Neural cell (in vitro differentiated cells): ENCODE data around the gene SOCS4. TPM values are rescaled to one million over a fixed set of nuclear protein-coding genes. Genes with fewer than 3 reads are reported as not detected.
"Not testable (repeated sequence)": the region's sequence is repeated elsewhere in the genome, so short reads cannot be mapped to it uniquely, and the experiment has no call there.

Experiments
- H2AFZ ChIP-seq: fragments of 200-600, 300-800 bp; sonication (generic), shearing (Covaris generic); 2 replicates; pipeline ENCODE4 v1.6.0; 2014; ENCODE audit warnings: low read depth, mild to moderate bottlenecking, antibody characterized with exemption, low read length, moderate library complexity
- H3F3A ChIP-seq: fragments of 200-600 bp; shearing (Covaris generic); 2 replicates; pipeline ENCODE4 v1.6.1; 2016; ENCODE audit warnings: mild to moderate bottlenecking, moderate library complexity, mixed read lengths, antibody characterized with exemption, low read length; ENCODE audit not compliant: insufficient read depth, poor library complexity, severe bottlenecking
- H3K27ac ChIP-seq: fragments of 200-600, 300-800 bp; sonication (generic), shearing (Covaris generic); 2 replicates; pipeline ENCODE4 v1.5.1; 2014; ENCODE audit warnings: mild to moderate bottlenecking, low read length, moderate library complexity
- H3K27me3 ChIP-seq: fragments of 300-800, 200-600 bp; sonication (generic), shearing (Covaris generic); 2 replicates; pipeline ENCODE4 v1.6.0; 2014; ENCODE audit warnings: mild to moderate bottlenecking, low read depth, low read length, moderate library complexity; ENCODE audit not compliant: insufficient read depth
- H3K36me3 ChIP-seq: fragments of 300-800, 200-600 bp; sonication (generic), shearing (Covaris generic); 2 replicates; pipeline ENCODE4 v1.5.1; 2014; ENCODE audit warnings: mild to moderate bottlenecking, antibody characterized with exemption, low read length, moderate library complexity; ENCODE audit not compliant: insufficient read depth
- H3K4me2 ChIP-seq: fragments of 300-800, 200-600 bp; sonication (generic), shearing (Covaris generic); 2 replicates; pipeline ENCODE4 v1.6.0; 2014; ENCODE audit warnings: mild to moderate bottlenecking, low read length
- H3K4me3 ChIP-seq: fragments of 300-800, 200-600 bp; sonication (generic), shearing (Covaris generic); 2 replicates; pipeline ENCODE4 v1.5.1; 2014; ENCODE audit warnings: mild to moderate bottlenecking, low read length, moderate library complexity
- H3K79me2 ChIP-seq: fragments of 200-600 bp; shearing (Covaris generic); replicated peaks from 2 replicates; pipeline ENCODE4 v1.6.0; 2014; ENCODE audit warnings: mild to moderate bottlenecking, low read length, moderate library complexity; ENCODE audit not compliant: insufficient read depth
- H3K9ac ChIP-seq: fragments of 300-800, 200-600 bp; sonication (generic), shearing (Covaris generic); 2 replicates; pipeline ENCODE4 v1.6.1; 2016; ENCODE audit warnings: mild to moderate bottlenecking, low read length, mixed read lengths
- H3K9me2 ChIP-seq: fragments of 200-600 bp; shearing (Covaris generic); 2 replicates; pipeline ENCODE4 v1.6.1; 2016; ENCODE audit warnings: mild to moderate bottlenecking, low read length, mixed read lengths; ENCODE audit not compliant: insufficient read depth
- H3K9me3 ChIP-seq: fragments of 200-600, 300-800 bp; sonication (generic), shearing (Covaris generic); 2 replicates; pipeline ENCODE4 v1.6.1; 2016; ENCODE audit warnings: mild to moderate bottlenecking, mixed run types, low read length, moderate library complexity, mixed read lengths
- H4K20me1 ChIP-seq: fragments of 200-600 bp; shearing (Covaris generic); 2 replicates; pipeline ENCODE4 v1.6.1; 2016; ENCODE audit warnings: mild to moderate bottlenecking, mixed run types; ENCODE audit not compliant: insufficient read depth
- CTCF ChIP-seq: fragments of 450-650 bp; IDR thresholded peaks from 2 replicates; pipeline ENCODE4 v1.5.1; 2014; ENCODE audit warnings: antibody characterized with exemption, mild to moderate bottlenecking, moderate library complexity; ENCODE audit not compliant: poor library complexity, severe bottlenecking
- EP300 ChIP-seq: fragments of 450-650 bp; conservative IDR thresholded peaks from 2 replicates; pipeline ENCODE4 v1.6.1; 2014; ENCODE audit warnings: antibody characterized with exemption, mild to moderate bottlenecking, moderate library complexity; ENCODE audit not compliant: poor library complexity, severe bottlenecking
- EZH2 ChIP-seq: fragments of 200-600, 300-800 bp; shearing (Covaris generic), sonication (generic); IDR thresholded peaks from 2 replicates; pipeline ENCODE4 v1.6.1; 2014; ENCODE audit warnings: antibody characterized with exemption, low read length, borderline replicate concordance, mild to moderate bottlenecking; ENCODE audit not compliant: insufficient read depth, poor library complexity, severe bottlenecking
- MXI1 ChIP-seq: fragments of 450-650 bp; conservative IDR thresholded peaks from 2 replicates; pipeline ENCODE4 v1.6.1; 2014; ENCODE audit warnings: antibody characterized with exemption, mild to moderate bottlenecking; ENCODE audit not compliant: poor library complexity, severe bottlenecking
- POLR2AphosphoS5 ChIP-seq: IDR thresholded peaks from 2 replicates; pipeline ENCODE4 v1.6.1; 2012
- RAD21 ChIP-seq: fragments of 450-650 bp; conservative IDR thresholded peaks from 2 replicates; pipeline ENCODE4 v1.6.1; 2014; ENCODE audit warnings: antibody characterized with exemption, mild to moderate bottlenecking, moderate library complexity
- REST ChIP-seq: IDR thresholded peaks from 2 replicates; pipeline ENCODE4 v1.6.1; 2012; ENCODE audit warnings: borderline replicate concordance
- TAF1 ChIP-seq: IDR thresholded peaks from 2 replicates; pipeline ENCODE4 v1.6.1; 2012; ENCODE audit warnings: low read depth
- polyA plus RNA-seq: library from polyadenylated mRNA; depleted of rRNA; stranded (reverse); fragments of >200 nt; gene quantifications from 2 replicates; pipeline ENCODE4 v1.2.3, GENCODE V29; 2014

SOCS4 gene
- polyA plus RNA-seq, 1 donor from 2014 or later = 27.3 TPM

DNA sequence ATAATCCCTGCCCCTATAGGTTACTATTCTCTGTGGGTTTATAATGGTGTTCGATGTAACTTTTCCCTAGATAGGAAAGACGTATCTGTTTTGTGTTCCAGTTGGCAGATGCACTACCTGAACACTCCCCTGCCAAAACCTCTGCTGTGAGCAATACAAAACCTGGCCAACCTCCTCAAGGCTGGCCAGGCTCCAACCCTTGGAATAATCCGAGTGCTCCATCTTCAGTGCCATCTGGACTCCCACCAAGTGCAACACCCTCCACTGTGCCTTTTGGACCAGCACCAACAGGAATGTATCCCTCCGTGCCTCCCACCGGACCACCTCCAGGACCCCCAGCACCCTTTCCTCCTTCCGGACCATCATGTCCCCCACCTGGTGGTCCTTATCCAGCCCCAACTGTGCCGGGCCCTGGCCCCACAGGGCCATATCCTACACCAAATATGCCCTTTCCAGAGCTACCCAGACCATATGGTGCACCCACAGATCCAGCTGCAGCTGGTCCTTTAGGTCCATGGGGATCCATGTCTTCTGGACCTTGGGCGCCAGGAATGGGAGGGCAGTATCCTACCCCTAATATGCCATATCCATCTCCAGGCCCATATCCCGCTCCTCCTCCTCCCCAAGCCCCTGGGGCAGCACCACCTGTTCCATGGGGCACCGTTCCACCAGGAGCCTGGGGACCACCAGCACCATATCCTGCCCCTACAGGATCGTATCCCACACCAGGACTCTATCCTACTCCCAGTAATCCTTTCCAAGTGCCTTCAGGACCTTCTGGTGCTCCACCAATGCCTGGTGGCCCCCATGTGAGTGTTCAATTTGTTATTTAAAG is 35.7 kb downstream of the SOCS4 start:
- Histone ChIP-seq H3K4me2 (no peak overlapping the region), H3K27me3 (no peaks in the 10 kb centered on the region), H3K9ac (no peak overlapping the region), H2AFZ (no peak overlapping the region), H3K4me3 (no peak overlapping the region), H3K27ac (no peak overlapping the region), H3K36me3 (peaks cover 10% of the 10 kb centered on the region), H3F3A (no peaks in the 10 kb centered on the region), H3K9me3 (no peaks in the 10 kb centered on the region), H4K20me1 (no peaks in the 10 kb centered on the region), H3K79me2 (peaks cover 45% of the 10 kb centered on the region), H3K9me2 (no peaks in the 10 kb centered on the region)
- TF ChIP-seq CTCF (no peak), TAF1 (no peak), POLR2AphosphoS5 (no peak), REST (no peak), EP300 (no peak)

GRCh38 chr14:55064896-55065295 is 37.9 kb downstream of the SOCS4 start:
- not testable (repeated sequence) for H3K36me3 ChIP-seq, H4K20me1 ChIP-seq, H3K4me3 ChIP-seq, H3K9me2 ChIP-seq, H3K27me3 ChIP-seq, H3F3A ChIP-seq, H3K27ac ChIP-seq, H3K9me3 ChIP-seq, H2AFZ ChIP-seq, H3K4me2 ChIP-seq, H3K9ac ChIP-seq
- H3K79me2 ChIP-seq = peaks cover 24% of the 10 kb centered on the region

- Histone ChIP-seq H3K79me2 (peaks cover 20% of the 10 kb centered on the region), H4K20me1 (no peaks in the 10 kb centered on the region), H3K4me3 (no peak overlapping the region), H3K27me3 (no peaks in the 10 kb centered on the region), H3K9ac (no peak overlapping the region), H3K4me2 (no peak overlapping the region), H3K27ac (no peak overlapping the region), H3F3A (no peaks in the 10 kb centered on the region), H3K9me3 (no peaks in the 10 kb centered on the region), H3K9me2 (no peaks in the 10 kb centered on the region), H3K36me3 (peaks cover 10% of the 10 kb centered on the region), H2AFZ (no peak overlapping the region)
- TF ChIP-seq MXI1 (no peak), EZH2 (no peak), EP300 (no peak), RAD21 (no peak), TAF1 (no peak)
These were observed 38.4 kb downstream of the SOCS4 start for GRCh38 chr14:55065411-55065810.
